ACHN (cell line): Measurements from ENCODE around the gene PACSIN3.

Experiments
- DNase-seq: peaks from one replicate; pipeline ENCODE4 v3.0.0-alpha.2; 2015
- in situ Hi-C: cut with HindIII; loops from 2 replicates; pipeline ENCODE4 v1.10.0; 2017; ENCODE audit warnings: low sequenced_read_pairs, low pct_ligation_motif_present, low pct_unique_long_range_greater_than_20kb

PACSIN3 gene

DNA sequence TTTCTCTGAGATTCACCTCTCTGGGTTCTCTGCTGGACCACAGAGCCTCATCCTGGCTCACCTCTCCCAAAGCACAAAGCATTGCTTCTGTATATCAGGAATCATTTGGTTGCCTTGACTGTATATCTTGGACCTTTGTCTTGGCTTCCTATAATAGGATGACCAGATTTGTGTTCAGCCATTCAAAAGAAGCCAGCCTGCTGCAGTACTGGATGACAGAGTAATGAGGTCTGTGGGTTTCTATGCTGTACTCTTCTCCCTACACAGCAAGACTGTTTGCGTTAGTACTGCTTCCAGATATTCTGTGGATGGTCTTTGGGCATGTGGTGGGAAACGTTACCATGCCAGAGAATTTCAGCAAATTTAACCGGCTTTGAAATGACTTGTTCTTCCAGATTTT, 49.3 kb downstream of the PACSIN3 start:
- in situ Hi-C loops = no loop called here
- DNase-seq = no peak

- no peak for DNase-seq
- in situ Hi-C loops = no loop called here
Measured at GRCh38 chr11:47136327-47136726, 49.9 kb downstream of the PACSIN3 start.

- in situ Hi-C loops = no loop called here
Measured at GRCh38 chr11:47132981-47133380, 53.3 kb downstream of the PACSIN3 start.

GRCh38 chr11:47132490-47132889, 53.7 kb downstream of the PACSIN3 start:
- DNase-seq = no peak
- in situ Hi-C loops = no loop called here

More at GRCh38 chr11:47132981-47133380, 53.3 kb downstream of the PACSIN3 start:
- no peak for DNase-seq

DNA sequence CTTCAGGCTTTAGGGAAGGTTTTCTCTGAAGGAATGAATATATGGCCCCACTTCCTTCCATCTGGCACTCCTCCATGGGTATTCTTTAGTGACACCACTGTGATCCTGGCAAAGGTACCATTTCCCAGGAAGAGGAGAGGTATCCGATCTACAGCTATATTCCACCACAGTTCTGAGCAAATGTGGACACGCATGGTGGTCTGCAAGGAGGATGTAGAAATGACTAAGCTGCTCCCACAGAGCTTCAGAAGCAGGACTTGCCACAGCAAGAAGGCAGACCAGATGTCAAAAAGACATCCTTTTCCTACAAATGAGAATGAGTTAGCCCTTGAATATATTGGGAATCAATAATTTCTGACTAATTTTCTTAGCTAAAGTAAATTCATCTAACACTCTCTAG, 55.1 kb downstream of the PACSIN3 start:
- in situ Hi-C loops = no loop called here
- DNase-seq = no peak

DNA sequence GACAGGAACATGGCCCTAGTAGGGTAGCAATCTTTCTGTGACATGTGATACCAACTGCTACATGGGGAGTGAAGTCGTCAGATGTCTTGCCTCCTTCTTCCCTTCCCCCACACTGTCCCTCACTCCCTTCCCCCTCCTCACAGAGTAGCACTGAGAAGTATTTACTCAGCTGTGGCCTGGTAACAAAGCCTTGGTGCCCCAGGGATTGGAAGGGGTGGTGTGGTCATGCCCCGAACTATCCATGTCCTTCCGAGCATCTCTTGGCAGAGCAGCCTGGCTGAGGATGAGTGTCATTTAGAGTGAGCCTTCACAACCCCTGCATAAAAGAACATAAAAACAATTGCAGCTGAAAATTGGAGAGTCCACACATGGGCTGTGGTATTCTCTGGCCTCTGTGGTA, 55.7 kb downstream of the PACSIN3 start:
- DNase-seq = no peak
- in situ Hi-C loops = no loop called here
